GM23338 (cell line): ENCODE results near the gene BEND7. TPM values are rescaled to one million over a fixed set of nuclear protein-coding genes. Genes with fewer than 3 reads are reported as not detected.
A peak's percentile ranks its signal among the peaks of the same experiment; 100 is the strongest.

Experiments used
- ATAC-seq: fragments of 200-7000 bp; cut with Tn5 transposase; 3 replicates; pipeline ENCODE4 v1.9.1; 2020
- DNase-seq: peaks from one replicate; pipeline ENCODE4 v3.0.0-alpha.2; 2015; ENCODE audit warnings: low spot score
- H2AFZ ChIP-seq: fragments of 200-600 bp; sonication (generic); 2 replicates; pipeline ENCODE4 v1.8.0; 2016; ENCODE audit warnings: antibody characterized with exemption, mild to moderate bottlenecking, moderate library complexity
- H3F3A ChIP-seq: fragments of 200-600 bp; sonication (generic); replicated peaks from 2 replicates; pipeline ENCODE4 v1.8.0; 2017; ENCODE audit warnings: antibody characterized with exemption, mixed run types, low read depth
- H3K27ac ChIP-seq: fragments of 200-600 bp; sonication (generic); 2 replicates; pipeline ENCODE4 v1.6.1; 2016; ENCODE audit warnings: low read depth
- H3K27me3 ChIP-seq: fragments of 200-600 bp; sonication (generic); 2 replicates; pipeline ENCODE4 v1.8.0; 2016; ENCODE audit warnings: mild to moderate bottlenecking, mixed run types, moderate library complexity; ENCODE audit not compliant: insufficient read depth
- H3K36me3 ChIP-seq: fragments of 200-600 bp; sonication (generic); 2 replicates; pipeline ENCODE4 v1.8.0; 2016; ENCODE audit warnings: mild to moderate bottlenecking; ENCODE audit not compliant: insufficient read depth
- H3K4me1 ChIP-seq: fragments of 200-600 bp; sonication (generic); 2 replicates; pipeline ENCODE4 v1.8.0; 2016; ENCODE audit warnings: mild to moderate bottlenecking, moderate library complexity; ENCODE audit not compliant: insufficient read depth
- H3K4me2 ChIP-seq: fragments of 200-600 bp; sonication (generic); 2 replicates; pipeline ENCODE4 v1.7.1; 2017; ENCODE audit warnings: mixed run types
- H3K4me3 ChIP-seq: fragments of 200-600 bp; sonication (generic); 2 replicates; pipeline ENCODE4 v1.6.1; 2016; ENCODE audit warnings: mixed run types
- H3K79me2 ChIP-seq: fragments of 200-600 bp; sonication (generic); replicated peaks from 2 replicates; pipeline ENCODE4 v1.8.0; 2017; ENCODE audit warnings: mild to moderate bottlenecking; ENCODE audit not compliant: insufficient read depth
- H3K9me2 ChIP-seq: fragments of 200-600 bp; sonication (generic); 2 replicates; pipeline ENCODE4 v1.8.0; 2017; ENCODE audit not compliant: insufficient read depth
- H4K20me1 ChIP-seq: fragments of 200-600 bp; sonication (generic); replicated peaks from 2 replicates; pipeline ENCODE4 v1.8.0; 2017; ENCODE audit warnings: mild to moderate bottlenecking; ENCODE audit not compliant: insufficient read depth
- H3K27ac Mint-ChIP-seq: 2 replicates; pipeline ENCODE4 v1.8.0; 2020; ENCODE audit warnings: inconsistent platforms, mild to moderate bottlenecking, moderate library complexity, mixed read lengths
- H3K27me3 Mint-ChIP-seq: 3 replicates; pipeline ENCODE4 v1.8.0; 2022; ENCODE audit warnings: low read depth, mild to moderate bottlenecking, moderate library complexity, mixed read lengths, inconsistent platforms; ENCODE audit not compliant: insufficient read depth, poor library complexity
- H3K36me3 Mint-ChIP-seq: 3 replicates; pipeline ENCODE4 v1.8.0; 2021; ENCODE audit warnings: low read depth, mild to moderate bottlenecking, inconsistent platforms, moderate library complexity, mixed read lengths
- H3K4me1 Mint-ChIP-seq: 3 replicates; pipeline ENCODE4 v1.8.0; 2020; ENCODE audit warnings: mild to moderate bottlenecking, inconsistent platforms, mixed read lengths
- H3K4me3 Mint-ChIP-seq: 3 replicates; pipeline ENCODE4 v1.8.0; 2021; ENCODE audit warnings: moderate library complexity, mild to moderate bottlenecking, inconsistent platforms, mixed read lengths
- H3K9me3 Mint-ChIP-seq: 3 replicates; pipeline ENCODE4 v1.8.0; 2020; ENCODE audit warnings: moderate library complexity, mild to moderate bottlenecking, inconsistent platforms, mixed read lengths
- CTCF ChIP-seq, 2 experiments: fragments of 200-600 bp in 1 of 2; sonication (generic) in 1 of 2; conservative IDR thresholded peaks; 2 replicates each; pipeline versions ENCODE4 v1.5.1 to v1.6.1; 2016 to 2017; ENCODE audit warnings: antibody characterized with exemption in 2 of 2, low read depth in 2 of 2, mild to moderate bottlenecking in 2 of 2, moderate library complexity in 1 of 2
- ETS1 ChIP-seq: IDR thresholded peaks from 2 replicates; pipeline ENCODE4 v1.6.1; 2016; ENCODE audit warnings: antibody characterized with exemption
- EZH2 ChIP-seq: fragments of 200-600 bp; sonication (generic); IDR thresholded peaks from one replicate; pipeline ENCODE4 v1.8.0; 2017; ENCODE audit warnings: antibody characterized with exemption, mild to moderate bottlenecking, low read depth; ENCODE audit not compliant: unreplicated experiment
- JUNB ChIP-seq: IDR thresholded peaks from one replicate; pipeline ENCODE4 v1.6.1; 2016; ENCODE audit warnings: antibody characterized with exemption; ENCODE audit not compliant: unreplicated experiment
- NANOG ChIP-seq: IDR thresholded peaks from 2 replicates; pipeline ENCODE4 v1.6.1; 2016; ENCODE audit warnings: antibody characterized with exemption, borderline replicate concordance
- POLR2AphosphoS5 ChIP-seq: IDR thresholded peaks from 2 replicates; pipeline ENCODE4 v1.6.1; 2016; ENCODE audit warnings: antibody characterized with exemption, low read depth
- REST ChIP-seq: IDR thresholded peaks from one replicate; pipeline ENCODE4 v1.6.1; 2018; ENCODE audit warnings: antibody characterized with exemption; ENCODE audit not compliant: unreplicated experiment
- STAT1 ChIP-seq: IDR thresholded peaks from one replicate; pipeline ENCODE4 v1.6.1; 2016; ENCODE audit warnings: antibody characterized with exemption; ENCODE audit not compliant: unreplicated experiment
- polyA plus RNA-seq: library from polyadenylated mRNA; unstranded; fragments of >200 nt; fragmentation: Nextera tagmentation; extraction: Ambion mirVana; gene quantifications from 2 replicates; pipeline ENCODE4 v1.2.1, GENCODE V29; 2016
- small RNA-seq: library from RNA; depleted of rRNA; stranded (forward); fragments of <200 nt; gene quantifications from one replicate; pipeline ENCODE3, GENCODE V24; 2014; ENCODE audit warnings: low replicate concordance
- total RNA-seq: library from RNA; depleted of rRNA; stranded (reverse); fragments of >200 nt; shearing (Covaris generic); gene quantifications from 2 replicates; pipeline ENCODE4 v1.2.3, GENCODE V29; 2014; rRNA removed

The BEND7 gene
- total and polyA plus RNA-seq, 2 experiments from 2014 or later, result 3.1 to 9.6 TPM

GRCh38 chr10:13393640-13394039 lies 135.2 kb downstream of the BEND7 start:
- no peaks in the 10 kb centered on the region for H3K36me3 ChIP-seq
- peaks cover 12% of the 10 kb centered on the region for H3K27me3 Mint-ChIP-seq
- no peaks in the 10 kb centered on the region for H4K20me1 ChIP-seq
- H3F3A ChIP-seq, result 0 out of 2 replicates have a peak, but pooled peaks cover 4% of the 10 kb centered on the region
- H3K4me3 ChIP-seq, result no peak overlapping the region
- peak overlapping the region; percentile 95; the same call in 1 of the 2 replicates for H2AFZ ChIP-seq
- no peak overlapping the region for H3K4me3 Mint-ChIP-seq
- H3K79me2 ChIP-seq, result no peaks in the 10 kb centered on the region
- ATAC-seq (no peak), DNase-seq (no peak)
- no peaks in the 10 kb centered on the region for H3K27me3 ChIP-seq
- peaks cover 32% of the 10 kb centered on the region for H3K4me1 Mint-ChIP-seq
- TF ChIP-seq EZH2, result no peak
- no peak for TF ChIP-seq NANOG
- H3K27ac Mint-ChIP-seq, result no peak overlapping the region
- H3K4me2 ChIP-seq, result peak overlapping the region; percentile 2; the same call in 1 of the 2 replicates
- peaks cover 18% of the 10 kb centered on the region for H3K9me3 Mint-ChIP-seq
- peaks cover 29% of the 10 kb centered on the region for H3K4me1 ChIP-seq
- H3K36me3 Mint-ChIP-seq, result peaks cover 12% of the 10 kb centered on the region; the same call in 2 of the 3 replicates
- H3K27ac ChIP-seq, result no peak overlapping the region
- no peaks in the 10 kb centered on the region for H3K9me2 ChIP-seq

GRCh38 chr10:13392701-13393100 lies 136.1 kb downstream of the BEND7 start:
- no peak for TF ChIP-seq JUNB
- TF ChIP-seq POLR2AphosphoS5, result no peak
- no peak for TF ChIP-seq STAT1
- TF ChIP-seq CTCF (conservative IDR thresholded peaks at IDR 0.05; ENCODE audit: low read depth in 2 of 2), result no peak
- no peak for TF ChIP-seq REST
- TF ChIP-seq EZH2, result no peak
- no peak for TF ChIP-seq ETS1
- Mint-ChIP-seq H3K36me3 (peaks cover 12% of the 10 kb centered on the region; the same call in 2 of the 3 replicates), H3K9me3 (peaks cover 18% of the 10 kb centered on the region), H3K4me1 (peaks cover 32% of the 10 kb centered on the region), H3K4me3 (no peak overlapping the region), H3K27ac (no peak overlapping the region), H3K27me3 (peaks cover 10% of the 10 kb centered on the region)
- Histone ChIP-seq H3K4me3 (no peak overlapping the region), H3K27me3 (no peaks in the 10 kb centered on the region), H3K36me3 (no peaks in the 10 kb centered on the region), H3K4me1 (peaks cover 29% of the 10 kb centered on the region), H3F3A (0 out of 2 replicates have a peak, but pooled peaks cover 4% of the 10 kb centered on the region), H3K79me2 (no peaks in the 10 kb centered on the region), H3K4me2 (no peak overlapping the region), H3K27ac (no peak overlapping the region), H3K9me2 (no peaks in the 10 kb centered on the region), H2AFZ (no peak overlapping the region), H4K20me1 (no peaks in the 10 kb centered on the region)
- ATAC-seq (no peak), DNase-seq (no peak)

Small RNAs within 50 kb of the gene (small RNA-seq; reads per million reads assigned to genes)
- not detected for gene RF00019

Other genes with a start within 250 kb of the BEND7 start
- gene PHYH, start 228.9 kb downstream of the BEND7 start, total RNA-seq, result 10.9 and 17.9 TPM in 2 replicates
- 25.7 and 29.8 TPM in 2 replicates for gene PHYH, start 228.9 kb downstream of the BEND7 start, polyA plus RNA-seq
- gene SEPHS1, start 180.7 kb downstream of the BEND7 start, total RNA-seq, result 609 and 662 TPM in 2 replicates
- 260 and 274 TPM in 2 replicates for gene SEPHS1, start 180.7 kb downstream of the BEND7 start, polyA plus RNA-seq
- gene PRPF18, start 58.0 kb upstream of the BEND7 start, total RNA-seq, result 13.5 and 17.2 TPM in 2 replicates
- 12.4 and 15.1 TPM in 2 replicates for gene PRPF18, start 58.0 kb upstream of the BEND7 start, polyA plus RNA-seq